H1 (cell line): ENCODE results near the gene TEF. TPM values are rescaled to one million over a fixed set of nuclear protein-coding genes. Genes with fewer than 3 reads are reported as not detected.
A peak's percentile ranks its signal among the peaks of the same experiment; 100 is the strongest.

Experiments
- CTCF ChIA-PET: fragments of 300-600 bp; sonication (Branson Sonifier 250); formaldehyde crosslinking; loops from one replicate; lab custom pipeline; 2021; ENCODE audit not compliant: partially characterized antibody; lab: Charles Lee
- POLR2A ChIA-PET: fragments of 300-600 bp; sonication (Branson Sonifier 250); formaldehyde crosslinking; loops from one replicate; lab custom pipeline; 2021; ENCODE audit warnings: inconsistent platforms; ENCODE audit not compliant: partially characterized antibody; lab: Charles Lee
- DNase-seq, 2 experiments: peaks; one replicate each; pipeline versions ENCODE4 v3.0.0 to v3.0.0-alpha.2; 2010 to 2022; ENCODE audit warnings: low spot score in 2 of 2, low read depth in 1 of 2, mixed read lengths in 1 of 2
- FAIRE-seq: peaks from 2 replicates; lab custom pipeline; 2011; peaks lifted over from hg19 to GRCh38; lab: Jason Lieb, UNC
- H2AFZ ChIP-seq: 2 replicates; pipeline ENCODE4 v1.8.1; 2012; ENCODE audit warnings: low read length, inconsistent platforms
- H2AK5ac ChIP-seq: 2 replicates; pipeline ENCODE4 v1.6.1; 2013; ENCODE audit warnings: low read depth, low read length
- H2BK120ac ChIP-seq: replicated peaks from 2 replicates; pipeline ENCODE3; 2013; ENCODE audit warnings: low read depth, low read length, inconsistent platforms
- H2BK12ac ChIP-seq: 2 replicates; pipeline ENCODE4 v1.6.1; 2013; ENCODE audit warnings: low read depth, low read length
- H2BK15ac ChIP-seq: 2 replicates; pipeline ENCODE4 v1.6.1; 2013; ENCODE audit warnings: low read length
- H2BK20ac ChIP-seq: 2 replicates; pipeline ENCODE4 v1.6.1; 2013; ENCODE audit warnings: low read length
- H2BK5ac ChIP-seq: 2 replicates; pipeline ENCODE4 v1.6.1; 2013; ENCODE audit warnings: low read depth, low read length
- H3K14ac ChIP-seq: 2 replicates; pipeline ENCODE4 v1.6.1; 2013; ENCODE audit warnings: inconsistent platforms; ENCODE audit not compliant: insufficient read length
- H3K18ac ChIP-seq: 2 replicates; pipeline ENCODE4 v1.6.1; 2013; ENCODE audit warnings: low read length; ENCODE audit errors: extremely low read depth
- H3K23ac ChIP-seq: 2 replicates; pipeline ENCODE4 v1.6.1; 2013; ENCODE audit warnings: inconsistent platforms; ENCODE audit not compliant: insufficient read length
- H3K23me2 ChIP-seq: 2 replicates; pipeline ENCODE4 v1.6.1; 2013; ENCODE audit warnings: low read depth, low read length
- H3K27ac ChIP-seq: 2 replicates; pipeline ENCODE4 v1.6.1; 2011; ENCODE audit warnings: low read depth, low read length, inconsistent platforms
- H3K27me3 ChIP-seq, 4 experiments: replicated peaks in 1 of 4; 1 replicate in 1 of 4; 2 replicates in 3 of 4; pipeline versions ENCODE4 v1.6.1 to v1.8.1; 2011 to 2013; ENCODE audit warnings: low read length in 3 of 4, mild to moderate bottlenecking in 3 of 4, inconsistent platforms in 2 of 4, mixed read lengths in 2 of 4, moderate library complexity in 1 of 4; ENCODE audit not compliant: control insufficient read depth in 3 of 4, insufficient read depth in 3 of 4; ENCODE audit errors: extremely low read depth in 1 of 4
- H3K36me3 ChIP-seq, 4 experiments: 2 replicates each; pipeline versions ENCODE4 v1.6.1 to v1.8.1; 2011 to 2013; ENCODE audit warnings: mild to moderate bottlenecking in 4 of 4, low read length in 3 of 4, moderate library complexity in 2 of 4, control low read depth in 1 of 4, inconsistent platforms in 1 of 4; ENCODE audit not compliant: insufficient read depth in 4 of 4, control insufficient read depth in 2 of 4
- H3K4ac ChIP-seq: replicated peaks from 2 replicates; pipeline ENCODE3; 2013; ENCODE audit warnings: low read length, low read depth, mixed read lengths, inconsistent platforms; ENCODE audit not compliant: insufficient read length
- H3K4me1 ChIP-seq, 4 experiments: replicated peaks in 1 of 4; 1 replicate in 1 of 4; 2 replicates in 3 of 4; pipeline versions ENCODE4 v1.6.1 to v1.8.1; 2011 to 2013; ENCODE audit warnings: low read length in 3 of 4, inconsistent platforms in 2 of 4, mixed read lengths in 1 of 4; ENCODE audit not compliant: insufficient read depth in 4 of 4, control insufficient read depth in 3 of 4
- H3K4me2 ChIP-seq, 2 experiments: 2 replicates each; pipeline versions ENCODE4 v1.6.1 to v1.8.1; 2011 to 2013; ENCODE audit warnings: low read depth in 2 of 2, low read length in 2 of 2, control low read depth in 1 of 2, inconsistent platforms in 1 of 2, mild to moderate bottlenecking in 1 of 2; ENCODE audit not compliant: insufficient read depth in 1 of 2
- H3K4me3 ChIP-seq, 4 experiments: fragments of 200-600, 300-600 bp in 1 of 4; sonication (generic), shearing (Covaris generic), sonication (Bioruptor Twin) in 1 of 4; 2 replicates each; pipeline versions ENCODE4 v1.5.1 to v1.8.1; 2011 to 2016; ENCODE audit warnings: low read length in 4 of 4, low read depth in 3 of 4, control low read depth in 2 of 4, inconsistent platforms in 2 of 4, mild to moderate bottlenecking in 2 of 4, mixed read lengths in 1 of 4, moderate library complexity in 1 of 4; ENCODE audit not compliant: insufficient read depth in 2 of 4; ENCODE audit errors: extremely low read depth in 1 of 4
- H3K56ac ChIP-seq: replicated peaks from 2 replicates; pipeline ENCODE3; 2013; ENCODE audit warnings: low read depth, mild to moderate bottlenecking, mixed read lengths, low read length, inconsistent platforms; ENCODE audit not compliant: insufficient read length
- H3K79me1 ChIP-seq: 2 replicates; pipeline ENCODE4 v1.6.1; 2013; ENCODE audit warnings: low read depth, low read length, control low read depth
- H3K79me2 ChIP-seq, 2 experiments: 2 replicates each; pipeline versions ENCODE4 v1.6.1 to v1.8.1; 2012 to 2013; ENCODE audit warnings: low read length in 2 of 2, mild to moderate bottlenecking in 2 of 2, inconsistent platforms in 1 of 2; ENCODE audit not compliant: insufficient read depth in 2 of 2, control insufficient read depth in 1 of 2
- H3K9ac ChIP-seq, 4 experiments: replicated peaks in 1 of 4; 1 replicate in 1 of 4; 2 replicates in 3 of 4; pipeline versions ENCODE4 v1.6.1 to v1.8.1; 2011 to 2013; ENCODE audit warnings: low read depth in 3 of 4, low read length in 3 of 4, control low read depth in 2 of 4, mild to moderate bottlenecking in 2 of 4, moderate library complexity in 2 of 4, inconsistent platforms in 1 of 4; ENCODE audit errors: extremely low read depth in 1 of 4
- H3K9me3 ChIP-seq, 2 experiments: 2 replicates each; pipeline versions ENCODE4 v1.6.1 to v1.8.1; 2012 to 2013; ENCODE audit warnings: mild to moderate bottlenecking in 2 of 2, moderate library complexity in 2 of 2, control low read depth in 1 of 2, inconsistent platforms in 1 of 2, low read depth in 1 of 2, low read length in 1 of 2, mixed read lengths in 1 of 2; ENCODE audit not compliant: insufficient read depth in 2 of 2
- H4K20me1 ChIP-seq, 2 experiments: replicated peaks in 1 of 2; 2 replicates each; pipeline versions ENCODE3 to v1.8.1; 2011 to 2013; ENCODE audit warnings: inconsistent platforms in 2 of 2, low read length in 2 of 2, mild to moderate bottlenecking in 1 of 2; ENCODE audit not compliant: insufficient read depth in 2 of 2, control insufficient read depth in 1 of 2
- H4K5ac ChIP-seq: 2 replicates; pipeline ENCODE4 v1.6.1; 2013; ENCODE audit warnings: low read length, low read depth, mixed read lengths, inconsistent platforms; ENCODE audit not compliant: insufficient read length
- H4K8ac ChIP-seq: 2 replicates; pipeline ENCODE4 v1.8.0; 2013; ENCODE audit warnings: mild to moderate bottlenecking, moderate library complexity, low read length, inconsistent platforms; ENCODE audit not compliant: insufficient read depth; ENCODE audit errors: extremely low read depth
- H4K91ac ChIP-seq: replicated peaks from 2 replicates; pipeline ENCODE3; 2013; ENCODE audit warnings: low read length, mixed read lengths, inconsistent platforms; ENCODE audit not compliant: insufficient read length
- EP300 ChIP-seq, 2 experiments: IDR thresholded peaks; 1 replicate in 1 of 2; 2 replicates in 1 of 2; pipeline ENCODE4 v1.6.1; 2011 to 2012; ENCODE audit warnings: low read depth in 2 of 2, low read length in 2 of 2, mild to moderate bottlenecking in 2 of 2, borderline replicate concordance in 1 of 2, inconsistent platforms in 1 of 2, moderate library complexity in 1 of 2
- FOSL1 ChIP-seq: IDR thresholded peaks from 2 replicates; pipeline ENCODE4 v1.6.1; 2011; ENCODE audit warnings: mild to moderate bottlenecking, low read depth, low read length, moderate library complexity; ENCODE audit not compliant: insufficient read depth
- GABPA ChIP-seq: IDR thresholded peaks from 2 replicates; pipeline ENCODE4 v1.6.1; 2011; ENCODE audit warnings: mild to moderate bottlenecking, low read length, moderate library complexity, borderline replicate concordance; ENCODE audit not compliant: insufficient read depth
- RFX5 ChIP-seq: IDR thresholded peaks from 2 replicates; pipeline ENCODE4 v1.6.1; 2011; ENCODE audit warnings: low read depth, low read length, improper control_type of control experiment, borderline replicate concordance
- WGBS, 2 experiments: shearing (Covaris generic) in 1 of 2; methylation state at CpG; one replicate each; pipeline versions ENCODE4 v1.1.6 to v1.1.7; 2013 to 2015; ENCODE audit warnings: low lambda C conversion rate in 2 of 2, mixed read lengths in 2 of 2, inconsistent platforms in 1 of 2, low coverage in 1 of 2, missing lambda C conversion rate in 1 of 2; ENCODE audit not compliant: insufficient replicate concordance in 2 of 2, insufficient coverage in 1 of 2, insufficient read length in 1 of 2; ENCODE audit errors: extremely low coverage in 1 of 2, missing lambda C conversion rate in 1 of 2; 5-methylcytosine and 5-hydroxymethylcytosine counted together
- polyA plus RNA-seq, 7 experiments: library from polyadenylated mRNA; depleted of rRNA in 3 of 7; stranded (reverse) in 5 of 7; unstranded in 2 of 7; fragments of >200 nt in 5 of 7; fragments of 200-250 nt in 2 of 7; gene quantifications; 1 replicate in 5 of 7; 2 replicates in 1 of 7; 4 replicates in 1 of 7; pipeline versions ENCODE4 v1.2.1 to v1.2.3, GENCODE V29; 2011 to 2013; ENCODE audit warnings: missing spikeins in 2 of 7, mixed read lengths in 2 of 7
- total RNA-seq: library from RNA; stranded (reverse); fragmentation: NEBNext Ultra II Directional; extraction: Animal tissue kit (Norgen Biotek cat#: 25700); gene quantifications from 2 replicates; pipeline ENCODE4 v1.2.1, GENCODE V29; 2021
- TF ChIP-seq, protein P1 (sequence below), 3 experiments: IDR thresholded peaks; 1 replicate in 2 of 3; 2 replicates in 1 of 3; pipeline versions ENCODE4 v1.5.1 to v1.6.1; 2011; ENCODE audit warnings: low read length in 3 of 3, mild to moderate bottlenecking in 3 of 3, inconsistent platforms in 2 of 3, low read depth in 1 of 3, moderate library complexity in 1 of 3; ENCODE audit not compliant: insufficient read depth in 1 of 3; ENCODE audit errors: control extremely low read depth in 1 of 3

Gene TEF
- total and polyA plus RNA-seq, 2 of the 8 experiments (the other 6 are each of a cell fraction or from before 2014, with no cell fraction given): 7.4 to 9.0 TPM

DNA sequence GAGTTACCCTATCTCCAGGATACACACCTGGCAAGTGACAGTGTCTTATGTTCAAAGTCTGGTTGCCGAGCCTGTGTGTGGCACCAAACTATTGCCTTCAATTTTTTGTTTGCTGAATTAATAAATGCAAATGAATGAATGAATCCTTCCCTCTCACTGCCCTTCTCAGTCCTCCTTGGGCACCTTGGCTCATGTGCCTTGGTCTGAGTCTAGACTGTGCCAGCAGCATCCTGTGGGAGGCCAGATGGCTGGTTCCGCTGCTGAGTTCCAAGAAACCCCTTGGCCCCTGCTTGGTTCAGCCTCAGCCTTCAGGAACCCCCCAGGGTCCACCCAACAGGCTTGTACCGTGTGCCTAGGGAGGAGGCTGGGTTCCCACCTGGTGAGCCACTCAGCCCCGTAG is 33.8 kb downstream of the TEF start:
- no peak overlapping the region for H3K9ac ChIP-seq
- no peak for FAIRE-seq
- 98% methylated on average over 4 of the region's 4 CpGs; no CpG with 5 or more reads in 1 of the 2 experiments for WGBS, 2 experiments

More for the DNA sequence above, 33.8 kb downstream of the TEF start:
- peak overlapping the region; percentile 87 for H3K4ac ChIP-seq
- H3K18ac ChIP-seq: no peak overlapping the region
- H3K27me3 ChIP-seq: no peaks in the 10 kb centered on the region; a peak in 1 of 7 replicates
- peaks cover 0 to 3% of the 10 kb centered on the region in 2 experiments for H4K20me1 ChIP-seq
- DNase-seq: no peak
- POLR2A ChIA-PET: interaction anchor here (0.9 to 5.6 kb wide), 3 partner anchors 31 to 102 kb away, joined by 3 to 33 read pairs (median 3); partner anchors contain the start of gene TOB2
- H3K79me2 ChIP-seq: no peaks in the 10 kb centered on the region
- no peak for TF ChIP-seq FOSL1
- TF ChIP-seq, protein P1, sequence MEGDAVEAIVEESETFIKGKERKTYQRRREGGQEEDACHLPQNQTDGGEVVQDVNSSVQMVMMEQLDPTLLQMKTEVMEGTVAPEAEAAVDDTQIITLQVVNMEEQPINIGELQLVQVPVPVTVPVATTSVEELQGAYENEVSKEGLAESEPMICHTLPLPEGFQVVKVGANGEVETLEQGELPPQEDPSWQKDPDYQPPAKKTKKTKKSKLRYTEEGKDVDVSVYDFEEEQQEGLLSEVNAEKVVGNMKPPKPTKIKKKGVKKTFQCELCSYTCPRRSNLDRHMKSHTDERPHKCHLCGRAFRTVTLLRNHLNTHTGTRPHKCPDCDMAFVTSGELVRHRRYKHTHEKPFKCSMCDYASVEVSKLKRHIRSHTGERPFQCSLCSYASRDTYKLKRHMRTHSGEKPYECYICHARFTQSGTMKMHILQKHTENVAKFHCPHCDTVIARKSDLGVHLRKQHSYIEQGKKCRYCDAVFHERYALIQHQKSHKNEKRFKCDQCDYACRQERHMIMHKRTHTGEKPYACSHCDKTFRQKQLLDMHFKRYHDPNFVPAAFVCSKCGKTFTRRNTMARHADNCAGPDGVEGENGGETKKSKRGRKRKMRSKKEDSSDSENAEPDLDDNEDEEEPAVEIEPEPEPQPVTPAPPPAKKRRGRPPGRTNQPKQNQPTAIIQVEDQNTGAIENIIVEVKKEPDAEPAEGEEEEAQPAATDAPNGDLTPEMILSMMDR (IDR thresholded peaks at IDR 0.05; ENCODE audit: control extremely low read depth in 1 of 3, insufficient read depth in 1 of 3, low read depth in 1 of 3, low read length in 3 of 3): no peak
- no peak for TF ChIP-seq GABPA
- no peak for TF ChIP-seq RFX5
- TF ChIP-seq EP300 (IDR thresholded peaks at IDR 0.05; ENCODE audit: borderline replicate concordance in 1 of 2, low read depth in 2 of 2, low read length in 2 of 2): no peak
- TF ChIP-seq, all 59 proteins: peak for 0
- Histone ChIP-seq H2AFZ (no peak overlapping the region), H3K4me3 (no peak overlapping the region), H3K79me1 (peaks cover 4% of the 10 kb centered on the region), H2AK5ac (no peak overlapping the region), H3K4me2 (no peak overlapping the region; a peak in 1 of 4 replicates), H4K8ac (no peak overlapping the region), H4K91ac (no peak overlapping the region), H2BK120ac (no peak overlapping the region), H3K56ac (no peak overlapping the region), H3K14ac (no peak overlapping the region), H2BK15ac (no peak overlapping the region), H3K4me1 (peaks cover 0 to 21% (median 14%) of the 10 kb centered on the region in 4 experiments; a peak in 6 of 7 replicates), H3K9me3 (no peaks in the 10 kb centered on the region), H4K5ac (no peak overlapping the region), H3K23ac (no peak overlapping the region), H3K36me3 (no peaks in the 10 kb centered on the region), H2BK5ac (0 out of 2 replicates have a peak overlapping the region, but pooled peaks have one; percentile 18), H3K27ac (no peak overlapping the region), H2BK20ac (no peak overlapping the region), H3K23me2 (peaks cover 8% of the 10 kb centered on the region; the same call in 1 of the 2 replicates), H2BK12ac (no peak overlapping the region)
- CTCF ChIA-PET: interaction anchor here (0.6 kb wide), 1 partner anchor 46 kb away, joined by 3 read pairs; no protein-coding TSS in a partner anchor
